22Rv1 (cell line): ENCODE measurements around the gene CCSER1.
"Not testable (repeated sequence)": the region's sequence is repeated elsewhere in the genome, so short reads cannot be mapped to it uniquely, and the experiment has no call there.

ENCODE experiments used
- CTCF ChIP-seq: fragments of 450-650 bp; IDR thresholded peaks from 2 replicates; pipeline ENCODE4 v1.5.1; 2017; ENCODE audit warnings: mild to moderate bottlenecking
- ZFX ChIP-seq: fragments of 450-650 bp; IDR thresholded peaks from 2 replicates; pipeline ENCODE4 v1.6.1; 2017; ENCODE audit warnings: antibody characterized with exemption, borderline replicate concordance

DNA sequence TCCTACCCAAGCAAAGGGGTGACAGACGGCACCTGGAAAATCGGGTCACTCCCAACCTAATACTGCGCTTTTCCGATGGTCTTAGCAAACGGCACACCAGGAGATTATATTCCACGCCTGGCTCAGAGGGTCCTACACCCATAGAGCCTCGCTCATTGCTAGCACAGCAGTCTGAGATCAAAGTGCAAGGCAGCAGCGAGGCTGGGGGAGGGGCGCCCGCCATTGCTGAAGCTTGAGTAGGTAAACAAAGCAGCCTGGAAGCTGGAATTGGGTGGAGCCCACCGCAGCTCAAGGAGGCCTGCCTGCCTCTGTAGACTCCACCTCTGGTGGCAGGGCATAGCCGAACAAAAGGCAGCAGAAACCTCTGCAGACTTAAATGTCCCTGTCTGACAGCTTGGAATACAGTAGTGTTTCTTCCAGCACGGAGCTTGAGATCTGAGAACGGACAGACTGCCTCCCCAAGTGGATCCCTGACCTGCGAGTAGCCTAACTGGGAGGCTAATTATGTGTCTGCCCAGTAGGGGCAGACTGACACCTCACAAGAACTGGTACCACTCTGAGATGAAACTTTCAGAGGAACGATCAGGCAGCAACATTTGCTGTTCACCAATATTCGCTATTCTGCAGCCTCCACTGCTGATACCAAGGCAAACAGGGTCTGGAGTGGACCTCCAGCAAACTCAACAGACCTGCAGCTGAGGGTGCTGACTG, 784.7 kb downstream of the CCSER1 start:
- TF ChIP-seq CTCF, ZFX: not testable (repeated sequence)
